NCI-H2171 (cell line): Measurements from ENCODE around the gene PRDX2.
"Not testable (repeated sequence)": the region's sequence is repeated elsewhere in the genome, so short reads cannot be mapped to it uniquely, and the experiment has no call there.

Experiments used
- DNase-seq: peaks from one replicate; lab custom pipeline; 2025; lab: John Stamatoyannopoulos, UW

PRDX2 gene

GRCh38 chr19:12825254-12826131 lies 23.9 kb upstream of the PRDX2 start:
- DNase-seq = no peak

- DNase-seq = no peak
Measured at GRCh38 chr19:12821761-12822160, 20.2 kb upstream of the PRDX2 start.

DNA sequence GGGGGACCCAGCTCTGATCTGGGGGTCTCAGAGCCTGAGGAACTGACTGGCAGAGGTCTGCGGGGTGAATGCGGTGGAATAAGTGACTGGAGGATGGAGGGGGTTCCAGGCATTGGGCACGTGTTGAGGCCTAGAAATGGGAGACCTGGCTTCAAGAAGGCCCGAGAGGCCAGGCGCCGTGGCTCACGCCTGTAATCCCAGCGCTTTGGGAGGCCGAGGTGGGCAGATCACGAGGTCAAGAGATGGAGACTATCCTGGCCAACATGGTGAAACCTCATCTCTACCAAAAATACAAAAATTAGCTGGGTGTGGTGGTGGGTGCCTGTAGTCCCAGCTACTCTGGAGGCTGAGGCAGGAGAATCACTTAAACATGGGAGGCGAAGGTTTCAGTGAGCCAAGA lies 16.2 kb upstream of the PRDX2 start:
- not testable (repeated sequence) for DNase-seq

DNA sequence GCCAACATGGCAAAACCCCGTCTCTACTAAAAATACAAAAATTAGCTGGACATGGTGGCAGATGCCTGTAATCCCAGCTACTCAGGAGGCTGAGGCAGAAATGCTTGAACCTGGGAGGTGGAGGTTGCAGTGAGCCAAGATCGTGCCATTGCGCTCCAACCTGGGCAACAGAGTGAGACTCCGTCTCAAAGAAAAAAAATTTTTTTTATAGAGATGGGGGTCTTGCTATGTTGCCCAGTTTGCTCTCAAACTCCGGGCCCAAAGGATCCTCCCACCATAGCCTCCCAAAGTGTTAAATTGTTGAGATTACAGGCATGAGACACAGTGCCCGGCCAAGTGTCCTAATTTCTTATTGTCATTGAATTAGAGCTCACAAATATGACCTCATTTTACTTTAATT lies 15.6 kb upstream of the PRDX2 start:
- not testable (repeated sequence) for DNase-seq

DNA sequence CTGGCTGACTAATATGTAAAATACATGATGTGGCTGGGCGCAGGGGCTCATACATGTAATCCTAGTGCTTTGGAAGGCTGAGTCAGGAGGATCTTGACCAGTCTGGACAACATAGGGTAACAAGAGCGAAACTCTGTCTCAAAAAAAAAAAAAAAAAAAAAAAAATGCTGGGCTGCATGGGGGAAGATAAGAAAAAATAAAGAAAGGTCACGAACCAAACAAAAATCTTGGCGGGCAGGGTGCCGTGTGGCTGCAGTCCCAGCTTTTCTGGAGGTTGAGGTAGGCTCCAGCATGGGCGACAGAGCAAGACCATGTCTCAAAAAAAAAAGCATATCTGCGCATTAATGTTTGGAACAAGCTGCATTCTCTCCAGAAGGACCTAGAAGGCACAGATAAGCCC lies 13.5 kb upstream of the PRDX2 start:
- no peak for DNase-seq

DNA sequence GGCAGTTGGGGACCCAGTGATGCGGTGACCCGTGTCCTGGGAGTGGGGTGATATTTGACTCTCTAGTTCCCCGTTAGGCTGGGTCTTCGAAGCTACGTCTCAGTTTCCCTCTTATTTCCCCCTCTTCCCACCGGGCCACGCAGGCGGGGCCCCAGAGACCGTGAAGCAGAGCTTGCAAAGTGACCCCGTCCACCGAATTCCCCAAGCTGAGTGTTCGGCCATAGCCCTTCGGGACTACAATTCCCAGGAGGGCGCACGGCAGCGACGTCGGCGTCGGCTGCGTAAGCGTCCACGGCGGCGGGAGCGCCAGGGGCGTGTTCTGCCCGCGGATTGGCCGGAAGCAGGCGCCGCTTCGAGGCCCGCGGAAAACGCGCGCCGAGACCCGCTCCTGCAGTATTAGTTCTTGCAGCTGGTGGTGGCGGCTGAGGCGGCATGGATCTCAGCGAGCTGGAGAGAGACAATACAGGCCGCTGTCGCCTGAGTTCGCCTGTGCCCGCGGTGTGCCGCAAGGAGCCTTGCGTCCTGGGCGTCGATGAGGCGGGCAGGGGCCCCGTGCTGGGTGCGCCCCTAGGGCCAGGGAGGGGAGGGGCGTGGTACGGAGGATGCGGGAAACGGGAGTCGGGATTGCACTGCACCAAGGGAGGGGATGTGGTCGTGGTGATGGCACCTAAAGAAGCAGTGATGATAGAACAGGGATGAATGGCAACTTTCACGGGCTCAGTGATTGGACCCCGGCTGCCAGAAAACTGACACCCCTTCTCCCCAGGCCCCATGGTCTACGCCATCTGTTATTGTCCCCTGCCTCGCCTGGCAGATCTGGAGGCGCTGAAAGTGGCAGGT lies 4.9 kb upstream of the PRDX2 start, which contains the start of gene RNASEH2A:
TSS of gene RNASEH2A (plus strand) at position 343 of the 840 bp plus-strand sequence. CDS start at position 433, 90 bp downstream.
- peak; percentile 95 for DNase-seq

- no peak for DNase-seq
Measured at GRCh38 chr19:12804051-12804450, 2.5 kb upstream of the PRDX2 start.

- DNase-seq = peak; percentile 55
Measured at GRCh38 chr19:12802267-12803106, 887 bp upstream of the PRDX2 start.

DNA sequence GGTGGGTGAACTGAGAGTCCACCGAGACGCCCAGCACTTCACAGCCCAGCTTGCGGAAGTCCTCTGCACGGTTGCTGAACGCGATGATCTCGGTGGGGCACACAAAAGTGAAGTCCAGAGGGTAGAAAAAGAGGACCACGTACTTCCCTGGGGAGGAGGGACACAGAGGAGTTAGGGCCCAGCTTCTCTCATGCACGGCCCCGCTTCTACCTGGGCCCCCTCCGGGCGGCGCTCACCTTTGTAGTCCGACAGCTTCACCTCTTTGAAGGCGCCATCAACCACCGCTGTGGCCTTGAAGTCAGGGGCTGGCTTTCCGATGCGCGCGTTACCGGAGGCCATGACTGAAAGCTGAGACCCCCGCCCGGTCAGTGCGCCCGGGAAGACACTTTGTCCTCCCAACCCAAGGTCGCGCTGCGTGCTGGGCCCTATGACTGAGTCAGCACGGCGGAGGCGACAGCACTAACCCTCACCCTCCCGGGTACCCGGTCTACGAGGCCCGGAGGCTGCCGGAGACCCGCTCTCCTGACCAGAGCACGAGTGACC lies 606 bp downstream of the PRDX2 start:
- DNase-seq = no peak

- no peak for DNase-seq
Measured at GRCh38 chr19:12800466-12800770, 1.2 kb downstream of the PRDX2 start.

DNA sequence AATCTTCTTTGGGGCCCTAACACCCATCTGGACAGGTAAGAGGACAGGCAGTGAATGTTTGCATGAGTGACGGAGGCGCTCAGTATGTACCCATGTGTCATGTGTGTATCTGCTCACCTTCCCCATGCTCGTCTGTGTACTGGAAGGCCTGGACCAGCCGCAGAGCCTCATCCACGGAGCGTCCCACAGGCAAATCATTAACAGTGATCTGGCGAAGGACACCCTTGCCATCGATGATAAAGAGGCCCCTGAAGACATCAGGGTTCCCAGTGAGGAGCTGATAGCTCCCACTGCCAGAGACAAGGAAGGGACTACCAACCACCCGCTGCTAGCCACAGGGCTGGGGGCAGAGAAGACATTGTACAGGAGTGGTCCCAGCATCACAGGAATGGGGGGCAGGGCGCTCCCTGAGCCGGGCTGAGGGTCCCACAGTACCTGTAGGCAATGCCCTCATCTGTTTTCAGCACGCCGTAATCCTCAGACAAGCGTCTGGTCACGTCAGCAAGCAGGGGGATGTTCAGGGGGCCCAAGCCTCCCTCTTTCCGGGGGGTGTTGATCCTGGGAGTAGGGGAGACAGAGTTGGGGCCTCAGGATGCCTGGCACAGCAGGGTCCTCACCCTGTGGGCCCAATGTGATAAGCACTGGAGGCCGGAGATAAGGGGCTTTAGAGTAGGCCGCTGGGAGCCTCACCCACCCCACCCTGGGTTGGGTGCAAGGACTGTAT lies 1.7 kb downstream of the PRDX2 start:
- no peak for DNase-seq

- not testable (repeated sequence) for DNase-seq
Measured at GRCh38 chr19:12797607-12798006, 4.0 kb downstream of the PRDX2 start.

DNA sequence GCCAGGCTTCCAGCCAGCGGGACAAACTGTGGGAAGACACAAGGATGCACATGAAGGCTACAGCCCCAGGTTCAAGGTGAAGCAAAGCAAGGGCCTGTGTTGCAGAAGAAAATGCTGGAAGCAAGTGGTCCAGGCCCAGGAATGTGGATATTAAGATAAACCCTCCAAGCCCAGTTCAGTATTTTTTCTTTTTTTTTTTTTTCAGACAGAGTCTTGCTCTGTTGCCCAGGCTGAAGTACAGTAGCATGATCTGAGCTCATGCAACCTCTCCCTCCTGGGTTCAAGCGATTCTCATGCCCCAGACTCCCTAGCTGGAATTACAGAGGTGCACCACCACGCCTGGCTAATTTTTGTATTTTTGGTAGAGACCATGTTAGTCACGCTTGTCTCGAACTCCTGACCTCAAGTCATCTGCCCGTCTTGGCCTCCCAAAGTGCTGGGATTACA lies 4.4 kb downstream of the PRDX2 start:
- DNase-seq = no peak

GRCh38 chr19:12796146-12797071 lies 5.2 kb downstream of the PRDX2 start:
- DNase-seq = peak; percentile 74

DNA sequence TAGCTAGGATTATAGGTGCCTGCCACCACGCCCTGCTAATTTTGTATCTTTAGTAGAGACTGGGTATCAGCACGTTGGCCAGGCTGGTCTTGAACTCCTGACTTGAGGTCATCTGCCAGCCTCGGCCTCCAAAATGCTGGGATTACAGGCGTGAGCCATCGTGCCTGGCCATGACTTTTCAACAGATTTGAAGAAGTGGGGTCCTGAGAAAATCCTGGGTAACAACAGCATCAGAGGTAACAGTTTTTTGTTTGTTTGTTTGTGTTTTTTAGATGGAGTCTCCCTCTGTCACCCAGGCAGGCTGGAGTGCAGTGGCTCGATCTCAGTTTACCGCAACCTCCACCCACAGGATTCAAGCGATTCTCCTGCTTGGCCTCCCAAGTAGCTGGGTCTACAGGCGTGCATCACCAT lies 6.6 kb downstream of the PRDX2 start:
- no peak for DNase-seq

DNA sequence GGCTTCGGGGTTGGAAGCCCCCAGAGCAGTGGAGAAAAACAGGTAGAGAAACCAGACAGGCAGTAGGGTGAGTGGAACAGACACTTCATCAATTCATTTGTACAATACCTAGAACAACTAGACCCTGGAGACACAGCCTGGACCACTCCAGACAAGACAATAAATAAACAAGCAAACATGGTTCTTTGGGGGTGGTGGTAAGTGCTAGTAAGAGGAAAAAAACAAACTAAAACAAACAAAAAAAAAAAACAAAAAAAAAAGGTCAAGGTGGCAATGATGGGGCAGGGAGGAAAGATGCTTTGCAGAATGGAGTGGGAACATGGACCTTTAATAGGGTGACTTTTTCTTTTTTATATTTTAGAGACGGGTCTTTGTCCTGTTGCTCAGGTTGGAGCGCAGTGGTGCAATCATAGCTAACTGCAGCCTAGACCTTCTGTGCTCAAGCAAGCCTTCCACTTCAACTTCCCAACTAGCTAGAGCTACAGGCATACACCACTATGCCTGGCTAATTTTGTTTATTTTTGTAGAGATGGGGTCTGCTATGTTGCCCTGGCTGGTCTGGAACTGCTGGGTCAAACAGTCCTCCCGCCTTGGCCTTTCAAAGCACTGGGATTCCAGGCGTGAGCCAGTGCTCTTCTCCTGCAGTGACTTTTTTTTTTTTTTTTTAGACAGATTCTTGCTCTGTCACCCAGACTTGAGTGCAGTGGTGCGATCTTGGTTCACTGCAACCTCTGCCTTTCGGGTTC lies 7.2 kb downstream of the PRDX2 start:
- no peak for DNase-seq

GRCh38 chr19:12793290-12794195 lies 8.1 kb downstream of the PRDX2 start:
- DNase-seq = peak; percentile 85

GRCh38 chr19:12792853-12793289 lies 8.7 kb downstream of the PRDX2 start:
- DNase-seq = no peak
